Measurements from ENCODE around the gene PPP6R1.

GRCh38 chr19:55241143-55241934 is 17.5 kb downstream of the PPP6R1 start:
- TF ChIP-seq CTCF (IDR thresholded peaks at IDR 0.05; ENCODE audit: poor library complexity) (no peak), EZH2phosphoT487 (IDR thresholded peaks at IDR 0.05; ENCODE audit: low read depth, severe bottlenecking, unreplicated experiment) (no peak)

Measured in hepatocyte (in vitro differentiated cells).